ENCODE results near the gene NUDT7.

The NUDT7 gene

DNA sequence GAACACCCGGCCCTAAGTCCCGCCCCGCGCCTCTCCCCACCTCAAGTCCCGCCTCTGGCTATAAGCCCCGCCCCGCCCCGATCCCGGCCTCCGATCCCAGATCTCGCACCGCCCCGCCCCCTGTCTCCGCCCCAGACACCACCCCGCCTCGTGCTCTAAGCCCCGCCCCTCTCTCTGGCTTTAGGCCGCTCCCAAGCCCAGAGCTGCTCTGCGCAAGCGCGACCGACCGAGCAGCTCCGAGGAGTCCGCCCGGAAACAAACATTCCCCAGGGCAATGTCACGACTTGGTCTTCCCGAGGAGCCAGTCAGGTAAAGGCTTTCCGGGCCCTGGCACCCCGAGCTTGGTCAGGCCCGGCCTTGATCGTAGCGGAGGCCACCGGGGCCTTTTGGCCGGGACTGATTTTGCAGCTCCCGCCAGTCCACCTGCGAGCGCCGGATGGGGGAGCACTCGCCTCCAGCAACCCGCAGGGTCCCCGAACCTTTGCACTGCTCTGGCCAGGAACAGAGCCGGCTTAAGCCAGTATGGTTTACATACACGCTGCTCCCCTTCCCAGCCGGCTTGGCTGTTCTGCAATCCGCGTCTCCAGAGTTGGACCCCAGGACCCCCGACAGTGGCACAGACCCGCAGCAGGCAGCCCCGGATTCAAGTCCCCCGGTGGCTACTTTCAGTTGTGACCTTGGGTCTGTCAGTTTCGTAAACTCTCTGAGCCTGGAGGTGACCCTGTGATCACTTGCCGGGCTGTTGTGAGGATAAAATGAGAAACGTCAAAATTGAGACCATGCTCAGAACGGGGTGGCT is at the start of gene NUDT7:
TSS of gene NUDT7 (plus strand) at position 206 of the 799 bp plus-strand sequence. CDS start at position 275, 69 bp downstream.
- DNase-seq (ENCODE audit: low spot score) = peak; percentile 99

DNA sequence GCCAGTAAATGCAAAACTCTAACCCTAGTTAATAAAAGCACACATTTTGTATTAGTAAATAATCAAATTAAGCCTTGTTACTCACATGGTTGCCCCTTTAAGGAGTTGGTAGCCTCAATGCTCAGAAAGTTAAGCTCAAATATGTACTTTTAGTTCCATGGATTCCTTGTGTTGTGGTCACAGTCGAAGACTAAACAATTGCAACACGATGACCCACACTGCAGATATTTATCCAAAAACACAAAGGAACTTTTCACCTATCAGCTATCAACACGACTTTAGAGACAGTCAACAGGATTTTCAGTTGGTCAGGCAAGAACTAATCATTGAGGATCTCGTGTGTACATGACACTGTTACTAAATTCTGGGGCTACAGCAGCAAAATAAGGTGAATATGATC is 47.4 kb upstream of the NUDT7 start:
- DNase-seq (ENCODE audit: low spot score) = no peak

DNA sequence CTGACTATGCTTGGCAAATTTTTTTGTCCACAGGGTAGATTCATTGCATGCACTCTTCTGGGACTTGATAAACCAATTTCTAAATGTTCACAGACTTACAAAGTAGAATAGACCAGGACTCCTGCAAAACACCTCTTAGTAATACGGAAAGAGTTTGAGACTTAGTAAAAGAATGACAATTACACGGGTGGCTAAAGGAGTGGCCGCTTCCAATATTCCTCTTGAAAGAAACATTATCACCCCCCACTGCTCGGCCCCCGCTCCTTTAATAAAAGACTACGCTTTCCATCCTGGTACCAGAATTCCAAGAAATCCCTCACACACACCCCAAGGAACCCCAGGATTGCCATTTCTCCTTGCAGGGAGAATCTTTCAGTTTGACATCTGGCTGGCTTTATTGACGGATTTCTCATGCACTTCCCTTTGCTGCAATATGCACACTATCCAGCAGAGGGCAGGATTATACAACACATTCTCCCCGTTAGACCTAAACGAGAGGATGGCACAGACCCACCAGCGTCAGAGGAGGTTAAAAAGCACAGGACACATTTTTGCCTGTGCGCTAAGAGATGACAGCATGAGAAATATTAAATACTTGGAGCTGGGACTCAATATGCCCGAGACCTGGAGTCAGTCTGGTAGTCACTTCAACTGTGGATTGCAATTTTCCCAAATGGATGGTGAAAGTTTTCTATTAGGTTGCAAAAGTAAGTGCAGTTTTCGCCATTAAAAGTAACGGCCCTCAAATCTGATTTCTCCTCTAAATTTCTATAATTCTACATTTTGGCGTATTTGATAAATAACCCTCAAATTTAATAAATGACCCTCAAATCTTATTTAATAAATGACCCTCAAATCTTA is 46.6 kb upstream of the NUDT7 start:
- DNase-seq (ENCODE audit: low spot score) = peak; percentile 83

DNA sequence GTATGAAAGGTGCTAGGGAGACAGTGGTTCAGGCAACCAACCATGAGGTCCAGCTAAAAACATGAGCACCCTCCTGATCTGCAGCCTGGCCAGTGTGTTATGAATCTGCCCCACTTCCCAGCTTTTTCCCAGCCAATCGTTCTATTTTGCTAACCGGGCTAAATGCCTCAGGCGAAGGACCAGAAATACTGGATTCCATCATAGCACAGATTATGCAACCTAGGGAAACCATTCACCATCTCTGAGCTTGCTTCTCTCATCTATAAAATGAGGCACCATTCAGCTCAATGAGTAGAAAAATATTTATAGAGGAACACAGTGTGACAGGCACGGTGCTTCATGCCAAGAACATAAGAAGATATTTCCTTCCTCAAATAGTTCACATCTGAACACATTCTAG is 45.2 kb upstream of the NUDT7 start:
- DNase-seq (ENCODE audit: low spot score) = no peak

DNA sequence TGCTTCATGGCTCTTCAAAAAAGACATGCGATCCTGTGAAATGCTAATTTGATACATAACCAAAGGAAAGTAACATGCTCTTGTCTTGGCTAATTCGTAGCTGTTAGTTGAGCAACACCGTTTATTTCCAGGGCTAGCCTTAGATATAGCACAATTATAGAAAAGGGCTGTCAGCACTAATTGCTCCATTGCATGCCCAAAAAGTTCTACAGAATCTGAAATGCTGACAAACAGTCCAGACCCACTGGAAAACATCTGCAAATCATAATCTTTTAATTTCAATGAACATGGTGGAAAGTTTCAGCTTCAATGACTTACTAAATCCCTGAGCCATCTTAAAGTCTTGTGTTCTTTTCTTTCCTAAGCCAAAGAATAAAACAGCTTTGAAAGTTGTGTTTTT is 42.9 kb upstream of the NUDT7 start:
- no peak for DNase-seq (ENCODE audit: low spot score)

DNA sequence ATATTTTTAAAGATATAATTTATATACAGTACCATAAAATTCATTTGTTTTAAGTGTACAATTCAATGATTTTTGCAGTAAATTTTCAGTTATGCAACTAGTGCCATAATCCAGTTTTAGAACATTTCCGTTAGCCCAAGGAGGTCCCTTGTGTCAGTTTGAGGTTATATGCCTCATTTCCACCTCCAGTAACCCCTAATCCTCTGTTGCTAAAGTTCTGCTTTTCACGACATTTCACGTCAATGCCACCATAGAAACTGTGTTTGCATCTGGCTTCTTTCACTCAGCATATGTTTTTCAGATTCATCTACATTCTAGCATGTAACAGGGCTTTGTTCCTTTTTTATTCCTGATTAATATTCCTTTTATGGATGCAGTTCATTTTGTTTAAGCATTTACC is 42.4 kb upstream of the NUDT7 start:
- DNase-seq (ENCODE audit: low spot score) = no peak

DNA sequence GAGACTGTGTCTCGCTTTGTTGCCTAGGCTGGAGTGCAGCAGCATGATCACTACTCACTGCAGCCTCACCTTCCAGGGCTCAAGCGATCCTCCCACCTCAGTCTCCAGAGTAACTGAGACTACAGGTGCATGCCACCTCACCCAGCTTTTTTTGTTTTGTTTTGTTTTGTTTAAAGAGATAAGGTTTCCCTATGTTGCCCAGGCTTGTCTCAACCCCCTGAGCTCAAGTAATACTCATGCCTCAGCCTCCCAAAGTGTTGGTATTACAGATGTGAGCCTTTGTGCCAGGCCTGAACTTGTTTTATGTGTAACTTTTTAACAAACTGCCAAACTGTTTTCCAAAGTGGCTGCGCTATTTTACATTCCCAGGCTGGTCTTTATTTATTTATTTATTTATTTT is 41.8 kb upstream of the NUDT7 start:
- no peak for DNase-seq (ENCODE audit: low spot score)

DNA sequence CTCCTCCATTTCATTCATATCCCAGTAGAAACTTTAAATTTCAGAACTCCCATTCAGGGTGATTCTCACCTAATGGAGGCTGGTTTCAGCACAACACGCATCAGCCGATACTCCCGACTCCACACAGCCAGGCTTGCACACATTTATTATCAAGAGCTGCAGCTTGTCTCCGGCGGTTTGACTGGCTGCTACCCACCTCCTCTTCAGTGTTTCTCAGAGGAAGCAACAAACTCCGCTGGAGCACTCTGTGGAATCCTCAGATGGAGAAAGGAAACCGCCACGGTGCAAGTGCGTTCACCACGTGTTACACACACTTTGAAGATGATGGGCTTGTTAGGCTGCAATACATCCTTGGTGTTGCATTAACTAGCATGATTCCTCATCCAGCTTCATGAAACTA is 39.7 kb upstream of the NUDT7 start:
- no peak for DNase-seq (ENCODE audit: low spot score)

DNA sequence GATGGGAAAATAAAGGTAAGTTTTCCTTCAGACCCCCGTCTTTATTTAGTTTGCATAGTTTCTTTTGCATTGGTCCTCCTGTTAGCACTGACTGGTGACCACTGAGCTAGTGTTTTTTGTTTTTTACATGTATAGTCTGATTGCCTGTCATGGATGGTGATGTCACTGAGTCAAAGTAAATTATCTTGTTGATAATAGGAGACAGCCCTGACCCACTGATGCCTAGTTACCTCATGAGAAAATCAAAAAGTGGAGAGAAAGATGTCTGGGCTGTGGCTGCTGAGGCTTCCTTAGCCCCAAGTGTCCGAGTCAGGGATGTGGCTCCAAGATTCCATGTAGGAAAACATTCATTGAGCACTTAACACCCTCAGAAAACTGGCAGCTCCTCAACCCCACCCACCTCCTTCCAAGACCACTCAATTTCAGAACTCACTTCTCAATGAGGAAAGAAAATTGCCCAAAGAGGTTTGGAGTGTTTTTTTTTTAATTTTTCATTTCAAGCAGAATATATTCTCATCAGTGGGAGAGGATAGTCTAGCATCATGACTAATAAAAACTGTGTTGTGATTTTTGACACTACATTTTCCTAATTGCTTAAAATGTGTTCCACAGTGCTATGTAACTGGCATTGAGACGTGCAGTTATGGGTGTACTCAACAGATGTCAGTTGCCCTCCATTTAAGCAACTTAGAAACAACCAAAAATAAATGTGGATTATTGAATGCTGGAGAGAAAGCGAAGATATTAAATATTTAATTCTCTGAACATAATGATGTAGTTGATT is 38.7 kb upstream of the NUDT7 start:
- DNase-seq (ENCODE audit: low spot score) = no peak

DNA sequence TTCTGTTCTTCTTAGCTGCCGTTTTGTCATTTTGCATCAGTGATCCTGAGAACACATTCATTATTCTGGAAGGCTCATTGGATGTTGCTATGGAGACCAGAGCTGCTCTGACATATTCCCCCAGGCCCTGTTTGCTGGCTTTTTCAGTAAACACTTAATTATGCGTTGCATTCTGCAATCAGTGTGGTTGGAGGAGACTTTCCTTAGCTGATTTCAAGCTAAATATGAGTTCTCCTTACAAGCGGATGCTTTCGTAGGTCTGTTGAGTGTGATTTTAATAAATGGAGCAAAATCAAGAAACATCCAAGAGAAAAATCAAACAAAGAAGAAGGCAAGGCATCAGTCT is 38.2 kb upstream of the NUDT7 start:
- no peak for DNase-seq (ENCODE audit: low spot score)

DNA sequence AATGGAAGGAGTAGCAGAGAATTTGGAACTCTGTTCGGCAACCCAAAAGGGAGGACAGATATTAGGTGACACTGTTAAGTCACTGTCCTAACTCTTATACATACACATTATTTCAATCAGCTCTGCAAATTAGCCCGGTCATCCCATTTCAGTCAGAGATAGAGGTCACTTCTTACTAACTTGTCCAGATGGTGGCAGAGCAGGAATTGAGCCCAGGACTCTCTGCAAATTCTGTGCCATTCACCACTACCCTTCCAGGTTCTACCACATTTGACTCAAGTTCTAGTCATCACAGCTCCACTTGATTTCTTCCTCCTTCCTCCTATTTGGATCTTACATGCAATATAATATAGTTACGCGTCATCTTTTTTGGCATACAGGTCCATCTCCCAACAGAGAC is 35.9 kb upstream of the NUDT7 start:
- no peak for DNase-seq (ENCODE audit: low spot score)

DNA sequence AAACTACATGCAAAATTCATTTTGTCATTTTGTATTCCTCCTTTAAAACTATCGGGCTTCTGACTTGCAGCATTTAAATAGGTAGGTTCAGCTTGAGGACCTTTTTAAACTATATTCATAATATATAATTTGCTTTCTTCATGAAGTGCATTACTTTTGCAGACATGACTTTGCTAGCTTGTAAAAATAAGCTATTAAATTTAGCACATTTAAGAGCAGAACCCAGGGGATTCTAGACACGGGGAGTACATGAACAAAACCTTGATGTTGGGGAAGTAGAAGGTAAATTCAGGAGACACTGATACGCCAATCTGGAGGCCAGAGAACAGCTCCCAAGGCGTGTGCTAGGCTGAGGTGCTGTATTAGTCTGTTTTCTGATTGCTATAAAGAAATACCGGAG is 32.3 kb upstream of the NUDT7 start:
- DNase-seq (ENCODE audit: low spot score) = no peak

DNA sequence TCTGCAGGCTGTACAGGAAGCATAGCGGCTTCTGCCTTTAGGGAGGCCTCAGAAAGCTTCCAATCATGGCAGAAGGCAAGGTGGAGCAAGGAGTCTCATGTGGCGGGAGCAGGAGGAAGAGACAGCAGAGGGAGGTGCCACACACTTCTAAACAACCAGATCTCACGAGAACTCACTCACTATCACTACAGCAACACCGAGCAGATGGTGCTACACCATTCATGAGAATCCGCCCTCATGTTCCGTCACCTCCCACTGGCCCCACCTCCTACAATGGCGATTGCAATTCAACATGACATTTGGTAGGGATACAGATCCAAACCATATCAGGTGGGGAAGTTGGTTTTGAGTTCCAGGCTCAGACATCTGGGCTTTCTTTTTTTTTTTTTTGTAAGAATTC is 31.9 kb upstream of the NUDT7 start:
- no peak for DNase-seq (ENCODE audit: low spot score)

DNA sequence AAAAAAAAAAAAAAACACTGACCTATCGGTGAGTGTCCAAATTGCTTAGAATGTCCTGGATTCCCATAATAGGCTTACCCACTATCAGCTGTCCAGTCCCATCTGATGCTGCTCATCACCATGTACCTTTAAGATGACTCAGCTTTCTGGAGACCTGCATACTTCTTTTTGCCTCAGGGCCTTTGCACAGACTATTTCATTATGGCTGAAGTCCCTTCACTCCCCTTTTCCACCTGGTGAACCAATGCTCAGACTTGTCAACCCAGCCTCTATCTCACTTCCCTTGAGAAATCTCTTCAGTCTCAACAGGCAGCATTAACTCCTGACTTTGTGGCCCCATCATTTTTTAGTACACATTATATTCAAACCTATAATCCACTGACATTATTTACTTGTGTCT is 29.7 kb upstream of the NUDT7 start:
- DNase-seq (ENCODE audit: low spot score) = no peak

DNA sequence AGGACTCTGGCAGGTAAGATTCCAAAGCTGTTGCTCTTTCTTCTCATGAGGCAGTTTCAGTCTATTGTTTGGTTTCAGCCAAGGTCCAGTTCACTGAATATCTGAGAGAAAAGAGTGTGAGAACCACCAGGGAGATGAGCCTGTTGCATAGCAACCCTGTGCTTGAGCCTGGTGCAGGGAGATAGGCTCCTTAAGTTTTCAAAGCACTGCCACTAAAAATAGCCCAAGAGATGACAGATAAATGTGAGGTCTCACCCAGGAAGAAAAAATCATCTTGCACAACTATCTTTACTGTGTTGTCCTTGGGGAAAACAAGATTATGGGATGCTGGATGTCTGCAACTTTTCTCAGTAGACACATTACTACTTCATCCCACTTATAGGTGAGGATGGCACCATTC is 26.2 kb upstream of the NUDT7 start:
- peak; percentile 4 for DNase-seq (ENCODE audit: low spot score)

DNA sequence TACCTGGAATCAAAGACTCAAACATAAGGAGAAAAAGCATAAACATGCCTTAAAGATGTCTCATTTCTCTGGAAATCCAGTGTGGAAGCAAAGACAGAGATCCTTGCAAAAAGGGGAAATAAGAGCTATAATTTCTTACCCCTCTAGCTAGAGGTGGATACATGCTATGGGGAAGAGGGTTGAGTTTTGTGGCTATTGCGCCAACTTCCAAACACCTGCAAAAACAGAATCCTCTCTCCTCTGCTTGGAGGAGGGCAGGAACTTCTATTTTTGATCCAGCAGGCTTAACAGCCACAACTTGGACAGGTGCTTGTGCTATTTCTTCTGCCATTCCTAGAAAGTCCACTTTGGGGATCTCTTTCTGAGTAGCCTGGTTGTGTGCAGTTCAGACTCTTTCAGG is 21.5 kb upstream of the NUDT7 start:
- DNase-seq (ENCODE audit: low spot score) = no peak

DNA sequence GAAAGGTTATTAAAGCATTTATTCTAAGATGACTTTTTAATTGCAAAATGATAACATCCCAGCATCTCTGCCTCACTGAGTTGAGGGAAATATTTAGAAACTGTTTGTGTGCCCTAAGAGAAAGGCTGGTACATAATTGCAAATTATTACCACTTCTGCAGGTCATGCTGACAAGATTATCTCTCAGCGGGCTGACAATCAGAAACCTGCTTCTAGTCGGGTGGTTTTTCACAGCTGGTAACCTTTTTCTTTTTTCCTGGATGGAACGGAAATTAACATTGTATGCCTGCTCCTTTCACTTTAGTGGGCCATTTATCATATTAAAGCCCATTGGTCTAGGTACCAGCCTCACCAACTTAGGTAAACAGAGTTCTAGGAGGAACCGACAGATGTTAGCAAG is 17.0 kb upstream of the NUDT7 start:
- DNase-seq (ENCODE audit: low spot score) = no peak

DNA sequence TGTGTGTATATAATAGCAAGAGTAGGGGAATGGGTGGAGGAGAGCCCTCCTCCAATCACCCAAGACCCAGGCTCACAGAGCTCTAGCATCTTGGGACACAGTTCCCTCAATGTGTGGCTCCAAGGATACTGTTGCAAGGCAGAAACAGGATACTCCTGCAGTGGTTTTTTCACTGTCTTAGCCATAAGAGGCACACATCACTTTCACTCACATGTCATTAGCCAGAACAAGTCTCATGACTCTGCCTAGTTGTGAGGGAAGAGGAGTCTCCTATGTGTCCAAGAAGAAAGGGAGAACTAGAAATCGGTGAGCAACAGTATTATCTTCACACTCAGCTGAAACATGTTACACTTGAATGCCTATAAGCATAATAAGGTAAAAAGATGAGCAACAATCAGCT is 11.1 kb upstream of the NUDT7 start:
- no peak for DNase-seq (ENCODE audit: low spot score)

DNA sequence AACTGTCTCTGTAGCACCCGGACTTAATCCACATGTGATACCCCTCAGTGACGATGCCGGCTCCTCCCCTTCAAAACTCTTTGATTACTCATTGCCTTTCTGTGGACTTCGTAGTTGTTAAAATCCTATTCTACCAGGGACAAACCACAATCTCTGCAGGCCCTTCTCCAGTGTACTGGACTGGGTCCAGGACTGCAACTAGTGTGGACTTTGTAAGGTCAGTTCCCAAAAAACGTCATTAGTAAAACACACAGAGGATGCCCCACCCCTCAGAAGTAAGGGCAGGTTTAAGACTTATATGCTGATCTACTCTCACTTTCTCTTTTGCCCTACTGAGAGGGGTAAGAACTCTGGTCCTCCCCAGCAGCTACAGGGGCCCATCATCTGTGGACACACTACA is 10.5 kb upstream of the NUDT7 start:
- no peak for DNase-seq (ENCODE audit: low spot score)

DNA sequence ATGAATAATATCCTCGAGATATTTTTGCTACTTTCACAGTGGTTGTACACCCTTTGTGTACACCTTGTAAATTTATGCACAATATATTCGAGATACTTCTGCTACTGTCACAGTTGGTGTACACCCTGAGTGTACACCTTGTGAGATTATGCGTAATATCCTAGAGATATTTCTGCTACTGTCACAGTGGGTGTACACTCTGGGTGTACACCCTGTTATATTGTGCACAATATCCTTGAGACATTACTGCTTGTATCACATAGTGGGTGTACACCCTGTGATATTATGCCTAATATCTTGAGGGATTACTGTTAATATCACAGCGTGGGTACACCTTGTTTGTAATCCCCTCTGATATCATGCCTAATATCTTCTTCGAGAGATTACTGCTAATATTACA is 7.2 kb upstream of the NUDT7 start:
- DNase-seq (ENCODE audit: low spot score) = no peak

DNA sequence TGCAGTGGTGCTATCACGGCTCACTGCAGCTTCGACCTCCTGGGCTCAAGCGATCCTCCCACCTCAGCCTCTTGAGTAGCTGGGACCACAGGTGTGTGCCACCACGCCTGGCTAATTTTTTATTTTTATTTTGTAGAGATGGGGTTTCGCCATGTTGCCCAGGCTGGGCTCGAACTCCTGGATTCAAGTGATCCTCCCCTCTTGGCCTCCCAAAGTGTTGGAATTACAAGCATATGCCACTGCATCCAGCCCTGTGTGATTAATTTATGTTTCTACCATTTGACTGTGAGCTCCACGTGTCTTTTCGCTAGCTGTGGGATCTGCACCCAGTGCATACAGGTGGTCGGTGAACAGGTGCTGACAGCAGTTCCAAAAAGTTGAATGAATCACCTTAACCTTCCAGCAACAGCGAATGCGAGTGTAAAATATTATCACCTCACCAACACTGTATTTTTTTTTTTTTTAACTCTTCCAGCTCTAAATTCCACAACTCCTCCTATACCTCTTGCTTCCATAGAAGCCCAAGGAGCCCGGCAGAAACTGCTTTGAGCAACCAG is 484 bp upstream of the NUDT7 start:
- no peak for DNase-seq (ENCODE audit: low spot score)

DNA sequence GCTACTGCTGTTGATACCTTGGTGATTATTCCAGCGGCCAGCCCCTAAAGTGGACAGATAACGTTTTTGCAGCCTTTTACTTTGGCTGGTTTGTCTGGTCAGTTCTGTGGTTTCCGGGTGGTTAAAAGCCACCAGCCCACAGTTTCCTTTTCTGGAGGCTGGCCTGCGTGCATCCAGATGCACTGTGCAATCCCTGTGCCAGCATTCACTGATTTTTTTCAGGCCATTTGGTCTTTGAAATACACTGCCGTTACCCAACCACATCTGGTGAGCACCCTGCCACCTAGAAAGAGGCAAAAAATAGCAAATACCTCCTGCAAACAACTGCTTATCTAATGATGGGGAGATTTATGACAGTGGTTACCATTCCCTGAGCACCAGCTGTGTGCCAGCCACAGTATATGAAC is 797 bp downstream of the NUDT7 start:
- no peak for DNase-seq (ENCODE audit: low spot score)

DNA sequence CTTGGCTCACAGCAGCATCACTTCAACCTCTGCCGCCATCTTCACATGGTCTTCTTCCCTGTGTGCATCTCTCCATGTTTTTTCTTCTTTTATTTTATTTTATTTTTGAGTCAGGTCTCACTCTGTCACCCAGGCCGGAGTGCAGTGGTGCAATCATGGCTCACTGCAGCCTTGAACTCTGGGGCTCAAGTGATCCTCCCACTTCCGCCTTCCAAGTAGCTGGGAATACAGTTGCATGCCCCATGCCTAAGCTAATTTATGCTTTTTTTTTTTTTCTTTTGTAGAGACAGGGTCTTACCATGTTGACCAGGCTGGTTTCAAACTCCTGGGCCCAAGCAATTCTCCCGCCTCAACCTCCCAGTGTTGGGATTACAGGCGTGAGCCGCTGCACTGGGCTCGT is 1.9 kb downstream of the NUDT7 start:
- no peak for DNase-seq (ENCODE audit: low spot score)

All from iPS-NIHi11 (cell line).